H9 (cell line): ENCODE data around the gene ZNF652. TPM values are rescaled to one million over a fixed set of nuclear protein-coding genes. Genes with fewer than 3 reads are reported as not detected.
A peak's percentile ranks its signal among the peaks of the same experiment; 100 is the strongest.

Experiments used
- DNase-seq: peaks from one replicate; pipeline ENCODE4 v3.0.0-alpha.2; 2017
- H2AFZ ChIP-seq: one replicate; pipeline ENCODE4 v1.6.1; 2013; ENCODE audit warnings: mild to moderate bottlenecking, low read length, control low read depth, moderate library complexity
- H2AK5ac ChIP-seq: 2 replicates; pipeline ENCODE4 v1.6.1; 2013; ENCODE audit warnings: low read length, control low read depth, mixed read lengths; ENCODE audit not compliant: insufficient read length
- H2BK120ac ChIP-seq: one replicate; pipeline ENCODE4 v1.6.1; 2013; ENCODE audit warnings: low read depth, mild to moderate bottlenecking, low read length, control low read depth, inconsistent platforms; ENCODE audit not compliant: poor library complexity, severe bottlenecking
- H2BK12ac ChIP-seq: 2 replicates; pipeline ENCODE4 v1.6.1; 2013; ENCODE audit warnings: low read length, control low read depth, mixed read lengths, low read depth; ENCODE audit not compliant: insufficient read length
- H2BK15ac ChIP-seq: 2 replicates; pipeline ENCODE4 v1.6.1; 2013; ENCODE audit warnings: low read depth, low read length, control low read depth
- H2BK20ac ChIP-seq: one replicate; pipeline ENCODE4 v1.6.1; 2013; ENCODE audit warnings: low read depth, mild to moderate bottlenecking, low read length, control low read depth, inconsistent platforms; ENCODE audit not compliant: poor library complexity, severe bottlenecking
- H2BK5ac ChIP-seq: 2 replicates; pipeline ENCODE4 v1.6.1; 2013; ENCODE audit warnings: low read length, control low read depth, mixed read lengths; ENCODE audit not compliant: insufficient read length
- H3K14ac ChIP-seq: 2 replicates; pipeline ENCODE4 v1.6.1; 2013; ENCODE audit warnings: low read length, control low read depth; ENCODE audit not compliant: insufficient read depth
- H3K18ac ChIP-seq: 2 replicates; pipeline ENCODE4 v1.6.1; 2013; ENCODE audit warnings: low read depth, mild to moderate bottlenecking, mixed read lengths, low read length, control low read depth; ENCODE audit not compliant: insufficient read length
- H3K23ac ChIP-seq: 2 replicates; pipeline ENCODE4 v1.6.1; 2013; ENCODE audit warnings: low read length, control low read depth, mixed read lengths, low read depth; ENCODE audit not compliant: insufficient read length
- H3K23me2 ChIP-seq: 2 replicates; pipeline ENCODE4 v1.6.1; 2013; ENCODE audit warnings: low read depth, mild to moderate bottlenecking, mixed read lengths, low read length, control low read depth; ENCODE audit not compliant: insufficient read length, poor library complexity, severe bottlenecking
- H3K27ac ChIP-seq: 2 replicates; pipeline ENCODE4 v1.5.1; 2013; ENCODE audit warnings: low read length, control low read depth, mixed read lengths, low read depth; ENCODE audit not compliant: insufficient read length
- H3K27me3 ChIP-seq: 2 replicates; pipeline ENCODE4 v1.6.1; 2013; ENCODE audit warnings: low read length, control low read depth, inconsistent platforms; ENCODE audit not compliant: insufficient read depth
- H3K4ac ChIP-seq: 2 replicates; pipeline ENCODE4 v1.6.1; 2013; ENCODE audit warnings: low read depth, mild to moderate bottlenecking, control low read depth, inconsistent platforms, low read length, moderate library complexity
- H3K4me1 ChIP-seq: 2 replicates; pipeline ENCODE4 v1.6.1; 2013; ENCODE audit warnings: low read length, control low read depth, inconsistent platforms; ENCODE audit not compliant: insufficient read depth
- H3K4me2 ChIP-seq: 2 replicates; pipeline ENCODE4 v1.6.1; 2013; ENCODE audit warnings: low read length, control low read depth, mixed read lengths; ENCODE audit not compliant: insufficient read length, insufficient read depth
- H3K56ac ChIP-seq: 2 replicates; pipeline ENCODE4 v1.6.1; 2013; ENCODE audit warnings: low read depth, mild to moderate bottlenecking, mixed read lengths, low read length, control low read depth; ENCODE audit not compliant: insufficient read length
- H3K79me1 ChIP-seq: 2 replicates; pipeline ENCODE4 v1.6.1; 2013; ENCODE audit warnings: low read depth, mild to moderate bottlenecking, moderate library complexity, low read length, control low read depth, inconsistent platforms; ENCODE audit not compliant: insufficient read depth, poor library complexity, severe bottlenecking
- H3K79me2 ChIP-seq: 2 replicates; pipeline ENCODE4 v1.6.1; 2013; ENCODE audit warnings: low read length, control low read depth, inconsistent platforms; ENCODE audit not compliant: insufficient read depth
- H3K9ac ChIP-seq: 2 replicates; pipeline ENCODE4 v1.6.1; 2013; ENCODE audit warnings: low read length, control low read depth, mixed read lengths; ENCODE audit not compliant: insufficient read length; ENCODE audit errors: extremely low read depth
- H3K9me3 ChIP-seq: one replicate; pipeline ENCODE4 v1.6.1; 2013; ENCODE audit warnings: low read depth, low read length, inconsistent platforms; ENCODE audit not compliant: control insufficient read depth
- H3T11ph ChIP-seq: one replicate; pipeline ENCODE4 v1.6.1; 2013; ENCODE audit warnings: mild to moderate bottlenecking, low read length, control low read depth, inconsistent platforms
- H4K20me1 ChIP-seq: one replicate; pipeline ENCODE4 v1.6.1; 2013; ENCODE audit not compliant: control insufficient read depth, insufficient read length, insufficient read depth
- H4K5ac ChIP-seq: 2 replicates; pipeline ENCODE4 v1.6.1; 2013; ENCODE audit warnings: low read depth, mild to moderate bottlenecking, mixed read lengths, low read length, control low read depth; ENCODE audit not compliant: insufficient read length
- H4K8ac ChIP-seq: replicated peaks from 2 replicates; pipeline ENCODE4 v1.6.1; 2013; ENCODE audit warnings: low read length, control low read depth, mixed read lengths, low read depth; ENCODE audit not compliant: insufficient read length
- H4K91ac ChIP-seq: 2 replicates; pipeline ENCODE4 v1.6.1; 2013; ENCODE audit warnings: low read depth, mild to moderate bottlenecking, moderate library complexity, mixed read lengths, low read length, control low read depth; ENCODE audit not compliant: insufficient read length
- H3K27ac Mint-ChIP-seq, 3 experiments: 2 replicates in 2 of 3; 3 replicates in 1 of 3; pipeline ENCODE4 v1.8.0; 2020 to 2021; ENCODE audit warnings: mixed read lengths in 3 of 3, mild to moderate bottlenecking in 1 of 3, moderate library complexity in 1 of 3
- H3K27me3 Mint-ChIP-seq: 2 replicates; pipeline ENCODE4 v1.8.0; 2021; ENCODE audit warnings: low read depth, mild to moderate bottlenecking, moderate library complexity, mixed read lengths
- H3K36me3 Mint-ChIP-seq, 3 experiments: 2 replicates in 2 of 3; 3 replicates in 1 of 3; pipeline ENCODE4 v1.8.0; 2020 to 2021; ENCODE audit warnings: low read depth in 3 of 3, mixed read lengths in 3 of 3; ENCODE audit not compliant: insufficient read depth in 1 of 3
- H3K4me1 Mint-ChIP-seq, 2 experiments: 2 replicates each; pipeline ENCODE4 v1.8.0; 2020; ENCODE audit warnings: mixed read lengths in 2 of 2
- H3K4me3 Mint-ChIP-seq, 2 experiments: 2 replicates in 1 of 2; 3 replicates in 1 of 2; pipeline ENCODE4 v1.8.0; 2020 to 2021; ENCODE audit warnings: mild to moderate bottlenecking in 2 of 2, mixed read lengths in 2 of 2, moderate library complexity in 1 of 2
- H3K9me3 Mint-ChIP-seq, 2 experiments: 2 replicates in 1 of 2; 3 replicates in 1 of 2; pipeline ENCODE4 v1.8.0; 2020; ENCODE audit warnings: mild to moderate bottlenecking in 2 of 2, mixed read lengths in 2 of 2, moderate library complexity in 1 of 2
- WGBS: extraction: QIAGEN DNeasy Blood & Tissue Kit; methylation state at CpG from one replicate; pipeline ENCODE4 v1.1.7; 2013; ENCODE audit warnings: missing lambda C conversion rate, low lambda C conversion rate, mixed read lengths; ENCODE audit not compliant: insufficient read length; ENCODE audit errors: extremely low coverage; 5-methylcytosine and 5-hydroxymethylcytosine counted together
- total RNA-seq: library from RNA; stranded (reverse); gene quantifications from 2 replicates; pipeline ENCODE4 v1.2.1, GENCODE V29; 2021
- TF ChIP-seq, protein P1 (sequence below): fragments of 200-600 bp; sonication (generic); conservative IDR thresholded peaks from 3 replicates; pipeline ENCODE4 v1.8.0; 2021; ENCODE audit warnings: antibody characterized with exemption, mild to moderate bottlenecking

The ZNF652 gene
- total RNA-seq, 1 experiment from 2014 or later, result 33.6 TPM

DNA sequence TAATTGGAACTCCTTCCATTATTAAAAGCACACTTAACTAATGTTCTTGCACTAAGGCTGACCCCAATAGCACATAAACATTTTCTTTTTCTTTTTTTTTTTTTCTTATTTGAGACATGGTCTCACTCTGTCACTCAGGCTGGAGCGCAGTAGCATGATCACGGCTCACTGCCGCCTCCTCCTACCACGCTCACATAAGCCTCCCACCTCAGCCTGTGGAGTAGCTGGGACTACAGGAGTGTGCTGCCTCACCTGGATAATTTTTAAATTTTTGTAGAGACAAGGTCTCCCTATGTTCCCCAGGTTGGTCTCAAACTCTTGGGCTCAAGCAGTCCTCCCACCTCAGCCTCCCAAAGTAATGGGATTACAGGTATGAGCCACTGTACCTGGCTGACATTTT lies 1.2 kb upstream of the ZNF652 start:
- H3K4me3 Mint-ChIP-seq, result peak overlapping the region; percentile 69 to 84; a peak in 3 of 5 replicates
- no peak overlapping the region for H2BK120ac ChIP-seq
- H3K9me3 Mint-ChIP-seq, result no peaks in the 10 kb centered on the region
- no peak for DNase-seq
- no peak overlapping the region for H4K5ac ChIP-seq
- TF ChIP-seq, protein P1, sequence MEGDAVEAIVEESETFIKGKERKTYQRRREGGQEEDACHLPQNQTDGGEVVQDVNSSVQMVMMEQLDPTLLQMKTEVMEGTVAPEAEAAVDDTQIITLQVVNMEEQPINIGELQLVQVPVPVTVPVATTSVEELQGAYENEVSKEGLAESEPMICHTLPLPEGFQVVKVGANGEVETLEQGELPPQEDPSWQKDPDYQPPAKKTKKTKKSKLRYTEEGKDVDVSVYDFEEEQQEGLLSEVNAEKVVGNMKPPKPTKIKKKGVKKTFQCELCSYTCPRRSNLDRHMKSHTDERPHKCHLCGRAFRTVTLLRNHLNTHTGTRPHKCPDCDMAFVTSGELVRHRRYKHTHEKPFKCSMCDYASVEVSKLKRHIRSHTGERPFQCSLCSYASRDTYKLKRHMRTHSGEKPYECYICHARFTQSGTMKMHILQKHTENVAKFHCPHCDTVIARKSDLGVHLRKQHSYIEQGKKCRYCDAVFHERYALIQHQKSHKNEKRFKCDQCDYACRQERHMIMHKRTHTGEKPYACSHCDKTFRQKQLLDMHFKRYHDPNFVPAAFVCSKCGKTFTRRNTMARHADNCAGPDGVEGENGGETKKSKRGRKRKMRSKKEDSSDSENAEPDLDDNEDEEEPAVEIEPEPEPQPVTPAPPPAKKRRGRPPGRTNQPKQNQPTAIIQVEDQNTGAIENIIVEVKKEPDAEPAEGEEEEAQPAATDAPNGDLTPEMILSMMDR, result no peak
- H3K27ac Mint-ChIP-seq, result no peak overlapping the region; a peak in 1 of 7 replicates
- no peak overlapping the region for H2BK20ac ChIP-seq
- H3K18ac ChIP-seq, result no peak overlapping the region
- H3K27ac ChIP-seq, result no peak overlapping the region
- H2BK12ac ChIP-seq, result no peak overlapping the region
- no peaks in the 10 kb centered on the region for H3K4me1 ChIP-seq
- H4K91ac ChIP-seq, result no peak overlapping the region
- H3K9me3 ChIP-seq, result no peaks in the 10 kb centered on the region
- peaks cover 15% of the 10 kb centered on the region for H3K23me2 ChIP-seq
- no peak overlapping the region for H2BK5ac ChIP-seq
- H3T11ph ChIP-seq, result no peak overlapping the region
- no peak overlapping the region for H3K4ac ChIP-seq
- no peak overlapping the region for H3K23ac ChIP-seq
- peak overlapping the region; percentile 97 for H3K4me2 ChIP-seq
- no peaks in the 10 kb centered on the region for H4K20me1 ChIP-seq
- no peak overlapping the region for H3K14ac ChIP-seq
- no peak overlapping the region for H2BK15ac ChIP-seq
- H3K27me3 ChIP-seq, result no peaks in the 10 kb centered on the region
- WGBS, result no CpG with 5 or more reads among the region's 4 CpGs
- no peak overlapping the region for H4K8ac ChIP-seq
- H2AK5ac ChIP-seq, result no peak overlapping the region
- H3K79me1 ChIP-seq, result no peaks in the 10 kb centered on the region
- H2AFZ ChIP-seq, result no peak overlapping the region
- H3K27me3 Mint-ChIP-seq, result no peaks in the 10 kb centered on the region
- peaks cover 8% of the 10 kb centered on the region; the same call in 1 of the 2 replicates for H3K79me2 ChIP-seq
- H3K36me3 Mint-ChIP-seq, result no peaks in the 10 kb centered on the region
- H3K9ac ChIP-seq, result no peak overlapping the region
- H3K56ac ChIP-seq, result no peak overlapping the region
- peaks cover 39 to 44% of the 10 kb centered on the region in 2 experiments for H3K4me1 Mint-ChIP-seq
